Loucy (cell line): ENCODE results near the gene PTPRN2.

ENCODE experiments used
- H2AFZ ChIP-seq: fragments of 200-600 bp; sonication (generic); 2 replicates; pipeline ENCODE4 v1.6.0; 2016; ENCODE audit warnings: antibody characterized with exemption, mild to moderate bottlenecking, low read length, moderate library complexity
- H3F3A ChIP-seq: fragments of 200-600 bp; 2 replicates; pipeline ENCODE4 v1.6.0; 2016; ENCODE audit warnings: antibody characterized with exemption, low read depth, mild to moderate bottlenecking
- H3K27me3 ChIP-seq: fragments of 200-600 bp; sonication (generic); 2 replicates; pipeline ENCODE4 v1.6.1; 2014; ENCODE audit warnings: low read length, mild to moderate bottlenecking; ENCODE audit not compliant: insufficient read depth, poor library complexity, severe bottlenecking
- H3K36me3 ChIP-seq: fragments of 200-600 bp; sonication (generic); 2 replicates; pipeline ENCODE4 v1.6.1; 2016; ENCODE audit warnings: low read length; ENCODE audit not compliant: insufficient read depth
- H3K4me1 ChIP-seq: fragments of 200-600 bp; sonication (generic); 2 replicates; pipeline ENCODE4 v1.5.1; 2014; ENCODE audit warnings: low read length, mild to moderate bottlenecking; ENCODE audit not compliant: insufficient read depth, poor library complexity, severe bottlenecking
- H3K4me2 ChIP-seq: fragments of 200-600 bp; sonication (generic); 2 replicates; pipeline ENCODE4 v1.6.0; 2014; ENCODE audit warnings: antibody characterized with exemption, low read length, low read depth, mild to moderate bottlenecking; ENCODE audit not compliant: poor library complexity, severe bottlenecking
- H3K4me3 ChIP-seq: fragments of 200-600 bp; sonication (generic); 2 replicates; pipeline ENCODE4 v1.5.1; 2014; ENCODE audit warnings: low read length, mild to moderate bottlenecking, mixed read lengths; ENCODE audit not compliant: poor library complexity, severe bottlenecking
- H3K79me2 ChIP-seq: fragments of 200-600 bp; sonication (generic); 2 replicates; pipeline ENCODE4 v1.6.1; 2014; ENCODE audit warnings: low read length; ENCODE audit not compliant: insufficient read depth
- H3K9ac ChIP-seq: fragments of 200-600 bp; sonication (generic); 2 replicates; pipeline ENCODE4 v1.6.0; 2014; ENCODE audit warnings: mild to moderate bottlenecking, low read depth, low read length, moderate library complexity; ENCODE audit not compliant: poor library complexity, severe bottlenecking
- H3K9me2 ChIP-seq: fragments of 200-600 bp; sonication (generic); replicated peaks from 2 replicates; pipeline ENCODE4 v1.6.1; 2016; ENCODE audit warnings: low read depth, low read length, mixed read lengths
- H3K9me3 ChIP-seq: fragments of 200-600 bp; sonication (generic); 2 replicates; pipeline ENCODE4 v1.6.1; 2014; ENCODE audit warnings: mild to moderate bottlenecking, antibody characterized with exemption, low read length, low read depth; ENCODE audit not compliant: insufficient read depth
- H4K20me1 ChIP-seq: fragments of 200-600 bp; sonication (generic); 2 replicates; pipeline ENCODE4 v1.6.0; 2014; ENCODE audit warnings: antibody characterized with exemption, low read length, mild to moderate bottlenecking; ENCODE audit not compliant: insufficient read depth, poor library complexity, severe bottlenecking
- EZH2phosphoT487 ChIP-seq: fragments of 200-600 bp; IDR thresholded peaks from 2 replicates; pipeline ENCODE4 v1.6.1; 2018; ENCODE audit warnings: antibody characterized with exemption, mild to moderate bottlenecking, moderate library complexity, borderline replicate concordance
- TF ChIP-seq, protein P1 (sequence below): fragments of 200-600 bp; sonication (generic); conservative IDR thresholded peaks from 2 replicates; pipeline ENCODE4 v1.5.1; 2014; ENCODE audit warnings: mild to moderate bottlenecking, antibody characterized with exemption, low read length

The PTPRN2 gene

DNA sequence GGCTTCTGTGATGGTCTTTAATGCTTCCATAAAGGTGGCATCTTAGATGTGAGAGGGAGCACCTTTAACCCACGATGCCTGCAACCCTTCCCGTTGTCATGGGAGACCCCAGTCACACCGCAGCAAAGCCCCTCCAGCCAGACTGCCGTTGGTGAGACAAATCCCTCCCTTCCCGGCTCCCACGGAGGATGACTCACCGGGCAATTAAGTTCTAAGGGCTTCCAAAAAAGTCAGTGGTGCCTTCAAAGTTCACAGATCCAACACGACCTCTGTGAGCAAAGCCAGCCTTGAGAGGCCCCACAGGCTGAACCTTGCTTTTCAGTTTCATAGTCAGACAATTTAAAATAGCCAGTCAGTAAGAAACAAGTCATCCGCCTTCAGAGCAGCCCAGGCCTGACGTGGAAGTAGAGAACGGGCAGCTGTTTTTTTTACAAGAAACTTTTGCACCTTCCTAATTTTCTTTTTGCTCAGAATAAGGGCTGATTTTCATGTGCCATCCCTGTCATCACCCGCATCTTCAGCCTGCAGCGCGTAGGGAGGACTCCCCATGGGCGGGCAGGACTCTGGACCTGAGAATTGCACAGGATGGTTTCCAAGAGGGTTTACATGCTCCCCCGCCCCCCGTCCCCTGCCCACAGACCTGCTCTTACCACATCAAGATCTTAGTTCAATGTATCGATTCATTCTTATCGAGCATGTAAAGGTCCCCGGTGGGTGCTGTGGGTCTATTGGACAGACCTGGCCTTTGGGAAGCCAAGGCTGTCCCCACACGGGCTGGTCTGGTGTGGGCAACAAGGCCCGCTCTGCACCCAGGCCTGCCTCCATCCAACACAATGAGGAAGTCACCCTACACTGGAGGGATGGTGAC lies 916.9 kb downstream of the PTPRN2 start:
- no peak overlapping the region for H2AFZ ChIP-seq
- peaks cover 69% of the 10 kb centered on the region for H3K79me2 ChIP-seq
- H3F3A ChIP-seq: 0 out of 2 replicates have a peak, but pooled peaks cover 3% of the 10 kb centered on the region
- H4K20me1 ChIP-seq: no peaks in the 10 kb centered on the region
- no peaks in the 10 kb centered on the region for H3K27me3 ChIP-seq
- no peaks in the 10 kb centered on the region for H3K9me2 ChIP-seq
- H3K9me3 ChIP-seq: no peaks in the 10 kb centered on the region
- no peaks in the 10 kb centered on the region for H3K36me3 ChIP-seq
- TF ChIP-seq EZH2phosphoT487: no peak
- TF ChIP-seq, protein P1, sequence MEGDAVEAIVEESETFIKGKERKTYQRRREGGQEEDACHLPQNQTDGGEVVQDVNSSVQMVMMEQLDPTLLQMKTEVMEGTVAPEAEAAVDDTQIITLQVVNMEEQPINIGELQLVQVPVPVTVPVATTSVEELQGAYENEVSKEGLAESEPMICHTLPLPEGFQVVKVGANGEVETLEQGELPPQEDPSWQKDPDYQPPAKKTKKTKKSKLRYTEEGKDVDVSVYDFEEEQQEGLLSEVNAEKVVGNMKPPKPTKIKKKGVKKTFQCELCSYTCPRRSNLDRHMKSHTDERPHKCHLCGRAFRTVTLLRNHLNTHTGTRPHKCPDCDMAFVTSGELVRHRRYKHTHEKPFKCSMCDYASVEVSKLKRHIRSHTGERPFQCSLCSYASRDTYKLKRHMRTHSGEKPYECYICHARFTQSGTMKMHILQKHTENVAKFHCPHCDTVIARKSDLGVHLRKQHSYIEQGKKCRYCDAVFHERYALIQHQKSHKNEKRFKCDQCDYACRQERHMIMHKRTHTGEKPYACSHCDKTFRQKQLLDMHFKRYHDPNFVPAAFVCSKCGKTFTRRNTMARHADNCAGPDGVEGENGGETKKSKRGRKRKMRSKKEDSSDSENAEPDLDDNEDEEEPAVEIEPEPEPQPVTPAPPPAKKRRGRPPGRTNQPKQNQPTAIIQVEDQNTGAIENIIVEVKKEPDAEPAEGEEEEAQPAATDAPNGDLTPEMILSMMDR: no peak
- H3K4me3 ChIP-seq: peak overlapping the region; percentile 18
- H3K4me1 ChIP-seq: peaks cover 41% of the 10 kb centered on the region
- peak overlapping the region; percentile 60 for H3K9ac ChIP-seq
- H3K4me2 ChIP-seq: peak overlapping the region; percentile 62

DNA sequence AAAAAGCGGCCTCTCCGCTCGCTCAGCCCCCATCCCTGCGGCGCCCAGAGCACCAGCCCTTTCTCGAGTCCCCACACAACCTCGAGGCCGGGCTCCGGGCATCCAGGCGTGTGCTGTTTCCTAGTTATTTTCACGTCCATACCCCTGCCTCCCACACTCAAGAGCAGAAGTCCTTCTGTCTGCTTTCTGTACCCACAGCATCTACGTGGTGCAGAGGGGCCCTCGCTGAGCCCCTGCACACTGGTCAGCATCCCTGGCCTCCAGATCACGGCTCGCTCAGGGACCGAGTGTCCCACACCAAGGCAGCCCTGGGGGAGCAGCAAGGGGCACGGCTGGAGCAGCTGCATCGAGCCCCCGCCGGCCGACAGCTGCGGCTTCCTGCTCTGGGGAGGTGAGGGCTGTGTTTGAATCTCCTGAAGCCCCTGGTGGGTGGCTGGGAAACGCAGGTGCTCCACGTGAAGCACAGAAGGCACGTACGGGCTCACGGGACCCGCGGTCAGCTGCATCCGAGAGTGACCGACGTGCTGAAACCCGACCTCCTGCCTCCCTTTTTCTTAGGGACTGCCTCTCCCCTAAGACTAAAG lies 917.8 kb downstream of the PTPRN2 start:
- no peaks in the 10 kb centered on the region for H4K20me1 ChIP-seq
- H3K4me1 ChIP-seq: peaks cover 44% of the 10 kb centered on the region
- peak overlapping the region; percentile 62 for H3K4me2 ChIP-seq
- H3K27me3 ChIP-seq: no peaks in the 10 kb centered on the region
- no peaks in the 10 kb centered on the region for H3K36me3 ChIP-seq
- peak overlapping the region; percentile 60 for H3K9ac ChIP-seq
- H2AFZ ChIP-seq: no peak overlapping the region
- H3K4me3 ChIP-seq: peak overlapping the region; percentile 18
- H3K79me2 ChIP-seq: peaks cover 70% of the 10 kb centered on the region
- 0 out of 2 replicates have a peak, but pooled peaks cover 3% of the 10 kb centered on the region for H3F3A ChIP-seq
- no peaks in the 10 kb centered on the region for H3K9me2 ChIP-seq
- no peak for TF ChIP-seq EZH2phosphoT487
- TF ChIP-seq, protein P1: no peak
- no peaks in the 10 kb centered on the region for H3K9me3 ChIP-seq

DNA sequence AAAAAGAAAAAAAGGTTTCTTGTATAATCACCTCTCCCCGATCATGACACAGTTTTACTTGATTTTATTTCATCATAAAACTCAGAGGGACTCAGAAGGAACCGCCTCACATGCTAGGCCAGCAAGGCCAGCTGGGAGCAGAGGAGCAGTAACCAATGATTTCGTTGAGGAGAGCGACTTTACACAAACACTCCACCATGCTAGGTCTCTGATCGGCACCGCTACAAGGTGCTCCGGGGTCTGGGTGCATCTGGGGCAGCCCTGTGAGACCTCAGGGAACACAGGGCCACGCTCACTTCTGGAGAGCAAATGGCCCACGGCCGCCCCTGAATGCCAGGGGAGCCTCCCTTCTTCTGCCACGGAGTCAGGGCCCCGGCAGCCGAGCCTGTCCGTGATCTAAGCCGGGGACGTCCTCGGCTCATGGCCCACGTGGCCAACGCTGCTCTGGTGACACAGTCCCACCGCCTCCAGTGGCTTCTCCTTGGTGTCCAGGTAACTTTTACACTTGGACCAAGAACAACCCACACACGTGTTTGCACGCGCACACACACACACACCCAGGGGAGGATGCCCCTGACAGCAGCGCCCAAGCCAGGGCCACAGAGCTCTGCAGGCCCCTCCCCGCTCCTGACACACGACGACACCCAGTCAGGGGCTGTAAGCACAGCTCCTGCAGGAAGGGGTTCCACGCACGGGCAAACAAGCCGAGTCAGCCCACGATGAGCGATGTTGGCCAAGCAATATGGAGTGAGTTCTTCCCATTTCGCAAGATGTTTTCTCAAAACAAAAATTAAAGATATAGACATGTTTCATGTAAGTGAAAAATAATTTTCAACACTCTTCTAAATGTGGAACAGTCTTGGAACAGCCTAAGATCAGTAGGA lies 918.5 kb downstream of the PTPRN2 start:
- H3K27me3 ChIP-seq: no peaks in the 10 kb centered on the region
- H3K4me1 ChIP-seq: peaks cover 45% of the 10 kb centered on the region
- H3K79me2 ChIP-seq: peaks cover 69% of the 10 kb centered on the region
- no peak overlapping the region for H3K4me3 ChIP-seq
- no peaks in the 10 kb centered on the region for H3K36me3 ChIP-seq
- no peak overlapping the region for H2AFZ ChIP-seq
- 0 out of 2 replicates have a peak, but pooled peaks cover 3% of the 10 kb centered on the region for H3F3A ChIP-seq
- no peaks in the 10 kb centered on the region for H3K9me3 ChIP-seq
- H3K4me2 ChIP-seq: peak overlapping the region; percentile 62
- H3K9me2 ChIP-seq: no peaks in the 10 kb centered on the region
- peak overlapping the region; percentile 60 for H3K9ac ChIP-seq
- H4K20me1 ChIP-seq: no peaks in the 10 kb centered on the region
- no peak for TF ChIP-seq EZH2phosphoT487
- TF ChIP-seq, protein P1: no peak
